HG03432 (cell line): ENCODE results near the gene LYPD4.
"Not testable (repeated sequence)": the region's sequence is repeated elsewhere in the genome, so short reads cannot be mapped to it uniquely, and the experiment has no call there.

Experiments used
- ATAC-seq: cut with Tn5 transposase; IDR thresholded peaks from one replicate; pipeline ENCODE4 v1.9.1; 2021; ENCODE audit warnings: mild to moderate bottlenecking, moderate library complexity; ENCODE audit not compliant: unreplicated experiment

The LYPD4 gene

GRCh38 chr19:41875973-41876372 is 31.5 kb upstream of the LYPD4 start:
- not testable (repeated sequence) for ATAC-seq

- no peak for ATAC-seq
Measured at GRCh38 chr19:41872775-41873647, 28.5 kb upstream of the LYPD4 start.

- ATAC-seq, result no peak
Measured at GRCh38 chr19:41872384-41872774, 27.9 kb upstream of the LYPD4 start.

GRCh38 chr19:41871573-41872383 is 27.3 kb upstream of the LYPD4 start:
- ATAC-seq, result peak; percentile 49

- ATAC-seq, result no peak
Measured at GRCh38 chr19:41870401-41870873, 26.0 kb upstream of the LYPD4 start.

- ATAC-seq, result no peak
Measured at GRCh38 chr19:41869374-41869955, 25.0 kb upstream of the LYPD4 start.

- no peak for ATAC-seq
Measured at GRCh38 chr19:41868989-41869300, 24.5 kb upstream of the LYPD4 start.

- ATAC-seq, result no peak
Measured at GRCh38 chr19:41868120-41868988, 23.9 kb upstream of the LYPD4 start.

GRCh38 chr19:41866284-41866683 is 21.8 kb upstream of the LYPD4 start:
- no peak for ATAC-seq

GRCh38 chr19:41864374-41864773 is 19.9 kb upstream of the LYPD4 start:
- ATAC-seq, result no peak

- ATAC-seq, result no peak
Measured at GRCh38 chr19:41863209-41863931, 18.9 kb upstream of the LYPD4 start.

- ATAC-seq, result no peak
Measured at GRCh38 chr19:41862445-41862986, 18.0 kb upstream of the LYPD4 start.

- no peak for ATAC-seq
Measured at GRCh38 chr19:41861846-41862245, 17.4 kb upstream of the LYPD4 start.

GRCh38 chr19:41861116-41861768 is 16.8 kb upstream of the LYPD4 start:
- ATAC-seq, result no peak

GRCh38 chr19:41860419-41861115 is 16.1 kb upstream of the LYPD4 start:
- ATAC-seq, result no peak

GRCh38 chr19:41859618-41860418 is 15.3 kb upstream of the LYPD4 start, which contains the start of gene RPS19:
Gene RPS19 (plus strand): TSS chr19:41860255. CDS start chr19:41860775, 520 bp downstream.
- peak; percentile 77 for ATAC-seq

GRCh38 chr19:41859213-41859617 is 14.7 kb upstream of the LYPD4 start:
- ATAC-seq, result no peak

GRCh38 chr19:41853768-41854167 is 9.3 kb upstream of the LYPD4 start:
- no peak for ATAC-seq
